Measurements from ENCODE around the gene HBA2.
"Not testable (repeated sequence)": the region's sequence is repeated elsewhere in the genome, so short reads cannot be mapped to it uniquely, and the experiment has no call there.

HBA2 gene

DNA sequence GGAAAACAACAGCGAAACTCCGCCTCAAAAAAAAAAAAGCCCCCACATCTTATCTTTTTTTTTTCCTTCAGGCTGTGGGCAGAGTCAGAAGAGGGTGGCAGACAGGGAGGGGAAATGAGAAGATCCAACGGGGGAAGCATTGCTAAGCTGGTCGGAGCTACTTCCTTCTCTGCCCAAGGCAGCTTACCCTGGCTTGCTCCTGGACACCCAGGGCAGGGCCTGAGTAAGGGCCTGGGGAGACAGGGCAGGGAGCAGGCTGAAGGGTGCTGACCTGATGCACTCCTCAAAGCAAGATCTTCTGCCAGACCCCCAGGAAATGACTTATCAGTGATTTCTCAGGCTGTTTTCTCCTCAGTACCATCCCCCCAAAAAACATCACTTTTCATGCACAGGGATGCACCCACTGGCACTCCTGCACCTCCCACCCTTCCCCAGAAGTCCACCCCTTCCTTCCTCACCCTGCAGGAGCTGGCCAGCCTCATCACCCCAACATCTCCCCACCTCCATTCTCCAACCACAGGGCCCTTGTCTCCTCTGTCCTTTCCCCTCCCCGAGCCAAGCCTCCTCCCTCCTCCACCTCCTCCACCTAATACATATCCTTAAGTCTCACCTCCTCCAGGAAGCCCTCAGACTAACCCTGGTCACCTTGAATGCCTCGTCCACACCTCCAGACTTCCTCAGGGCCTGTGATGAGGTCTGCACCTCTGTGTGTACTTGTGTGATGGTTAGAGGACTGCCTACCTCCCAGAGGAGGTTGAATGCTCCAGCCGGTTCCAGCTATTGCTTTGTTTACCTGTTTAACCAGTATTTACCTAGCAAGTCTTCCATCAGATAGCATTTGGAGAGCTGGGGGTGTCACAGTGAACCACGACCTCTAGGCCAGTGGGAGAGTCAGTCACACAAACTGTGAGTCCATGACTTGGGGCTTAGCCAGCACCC lies 2.6 kb downstream of the HBA2 start:
- no peak for DNase-seq (ENCODE audit: low spot score)

DNA sequence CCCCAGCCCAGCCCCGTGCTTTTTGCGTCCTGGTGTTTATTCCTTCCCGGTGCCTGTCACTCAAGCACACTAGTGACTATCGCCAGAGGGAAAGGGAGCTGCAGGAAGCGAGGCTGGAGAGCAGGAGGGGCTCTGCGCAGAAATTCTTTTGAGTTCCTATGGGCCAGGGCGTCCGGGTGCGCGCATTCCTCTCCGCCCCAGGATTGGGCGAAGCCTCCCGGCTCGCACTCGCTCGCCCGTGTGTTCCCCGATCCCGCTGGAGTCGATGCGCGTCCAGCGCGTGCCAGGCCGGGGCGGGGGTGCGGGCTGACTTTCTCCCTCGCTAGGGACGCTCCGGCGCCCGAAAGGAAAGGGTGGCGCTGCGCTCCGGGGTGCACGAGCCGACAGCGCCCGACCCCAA lies 3.3 kb downstream of the HBA2 start:
- not testable (repeated sequence) for DNase-seq (ENCODE audit: low spot score)

DNA sequence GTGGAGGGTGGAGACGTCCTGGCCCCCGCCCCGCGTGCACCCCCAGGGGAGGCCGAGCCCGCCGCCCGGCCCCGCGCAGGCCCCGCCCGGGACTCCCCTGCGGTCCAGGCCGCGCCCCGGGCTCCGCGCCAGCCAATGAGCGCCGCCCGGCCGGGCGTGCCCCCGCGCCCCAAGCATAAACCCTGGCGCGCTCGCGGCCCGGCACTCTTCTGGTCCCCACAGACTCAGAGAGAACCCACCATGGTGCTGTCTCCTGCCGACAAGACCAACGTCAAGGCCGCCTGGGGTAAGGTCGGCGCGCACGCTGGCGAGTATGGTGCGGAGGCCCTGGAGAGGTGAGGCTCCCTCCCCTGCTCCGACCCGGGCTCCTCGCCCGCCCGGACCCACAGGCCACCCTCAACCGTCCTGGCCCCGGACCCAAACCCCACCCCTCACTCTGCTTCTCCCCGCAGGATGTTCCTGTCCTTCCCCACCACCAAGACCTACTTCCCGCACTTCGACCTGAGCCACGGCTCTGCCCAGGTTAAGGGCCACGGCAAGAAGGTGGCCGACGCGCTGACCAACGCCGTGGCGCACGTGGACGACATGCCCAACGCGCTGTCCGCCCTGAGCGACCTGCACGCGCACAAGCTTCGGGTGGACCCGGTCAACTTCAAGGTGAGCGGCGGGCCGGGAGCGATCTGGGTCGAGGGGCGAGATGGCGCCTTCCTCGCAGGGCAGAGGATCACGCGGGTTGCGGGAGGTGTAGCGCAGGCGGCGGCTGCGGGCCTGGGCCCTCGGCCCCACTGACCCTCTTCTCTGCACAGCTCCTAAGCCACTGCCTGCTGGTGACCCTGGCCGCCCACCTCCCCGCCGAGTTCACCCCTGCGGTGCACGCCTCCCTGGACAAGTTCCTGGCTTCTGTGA lies 4.1 kb downstream of the HBA2 start, which contains the start of gene HBA1:
Gene HBA1 (plus strand): TSS at position 204 of the 906 bp plus-strand sequence. CDS start 37 bp downstream, at position 241.
- not testable (repeated sequence) for DNase-seq (ENCODE audit: low spot score)

DNA sequence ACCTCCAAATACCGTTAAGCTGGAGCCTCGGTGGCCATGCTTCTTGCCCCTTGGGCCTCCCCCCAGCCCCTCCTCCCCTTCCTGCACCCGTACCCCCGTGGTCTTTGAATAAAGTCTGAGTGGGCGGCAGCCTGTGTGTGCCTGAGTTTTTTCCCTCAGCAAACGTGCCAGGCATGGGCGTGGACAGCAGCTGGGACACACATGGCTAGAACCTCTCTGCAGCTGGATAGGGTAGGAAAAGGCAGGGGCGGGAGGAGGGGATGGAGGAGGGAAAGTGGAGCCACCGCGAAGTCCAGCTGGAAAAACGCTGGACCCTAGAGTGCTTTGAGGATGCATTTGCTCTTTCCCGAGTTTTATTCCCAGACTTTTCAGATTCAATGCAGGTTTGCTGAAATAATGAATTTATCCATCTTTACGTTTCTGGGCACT lies 4.7 kb downstream of the HBA2 start:
- DNase-seq (ENCODE audit: low spot score): no peak

DNA sequence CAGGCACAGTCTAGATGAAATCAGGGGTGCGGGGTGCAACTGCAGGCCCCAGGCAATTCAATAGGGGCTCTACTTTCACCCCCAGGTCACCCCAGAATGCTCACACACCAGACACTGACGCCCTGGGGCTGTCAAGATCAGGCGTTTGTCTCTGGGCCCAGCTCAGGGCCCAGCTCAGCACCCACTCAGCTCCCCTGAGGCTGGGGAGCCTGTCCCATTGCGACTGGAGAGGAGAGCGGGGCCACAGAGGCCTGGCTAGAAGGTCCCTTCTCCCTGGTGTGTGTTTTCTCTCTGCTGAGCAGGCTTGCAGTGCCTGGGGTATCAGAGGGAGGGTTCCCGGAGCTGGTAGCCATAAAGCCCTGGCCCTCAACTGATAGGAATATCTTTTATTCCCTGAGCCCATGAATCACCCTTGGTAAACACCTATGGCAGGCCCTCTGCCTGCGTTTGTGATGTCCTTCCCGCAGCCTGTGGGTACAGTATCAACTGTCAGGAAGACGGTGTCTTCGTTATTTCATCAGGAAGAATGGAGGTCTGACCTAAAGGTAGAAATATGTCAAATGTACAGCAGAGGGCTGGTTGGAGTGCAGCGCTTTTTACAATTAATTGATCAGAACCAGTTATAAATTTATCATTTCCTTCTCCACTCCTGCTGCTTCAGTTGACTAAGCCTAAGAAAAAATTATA lies 5.4 kb downstream of the HBA2 start:
- no peak for DNase-seq (ENCODE audit: low spot score)

DNA sequence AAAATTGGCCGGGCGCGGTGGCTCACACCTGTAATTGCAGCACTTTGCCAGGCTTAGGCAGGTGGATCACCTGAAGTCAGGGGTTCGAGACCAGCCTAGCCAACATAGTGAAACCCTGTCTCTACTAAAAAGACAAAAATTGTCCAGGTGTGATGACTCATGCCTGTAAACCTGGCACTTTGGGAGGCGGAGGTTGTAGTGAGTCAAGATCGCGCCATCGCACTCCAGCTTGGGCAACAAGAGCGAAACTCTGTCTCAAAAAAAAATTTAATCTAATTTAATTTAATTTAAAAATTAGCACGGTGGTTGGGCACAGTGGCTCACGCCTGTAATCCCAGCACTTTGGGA lies 6.0 kb downstream of the HBA2 start:
- no peak for DNase-seq (ENCODE audit: low spot score)

DNA sequence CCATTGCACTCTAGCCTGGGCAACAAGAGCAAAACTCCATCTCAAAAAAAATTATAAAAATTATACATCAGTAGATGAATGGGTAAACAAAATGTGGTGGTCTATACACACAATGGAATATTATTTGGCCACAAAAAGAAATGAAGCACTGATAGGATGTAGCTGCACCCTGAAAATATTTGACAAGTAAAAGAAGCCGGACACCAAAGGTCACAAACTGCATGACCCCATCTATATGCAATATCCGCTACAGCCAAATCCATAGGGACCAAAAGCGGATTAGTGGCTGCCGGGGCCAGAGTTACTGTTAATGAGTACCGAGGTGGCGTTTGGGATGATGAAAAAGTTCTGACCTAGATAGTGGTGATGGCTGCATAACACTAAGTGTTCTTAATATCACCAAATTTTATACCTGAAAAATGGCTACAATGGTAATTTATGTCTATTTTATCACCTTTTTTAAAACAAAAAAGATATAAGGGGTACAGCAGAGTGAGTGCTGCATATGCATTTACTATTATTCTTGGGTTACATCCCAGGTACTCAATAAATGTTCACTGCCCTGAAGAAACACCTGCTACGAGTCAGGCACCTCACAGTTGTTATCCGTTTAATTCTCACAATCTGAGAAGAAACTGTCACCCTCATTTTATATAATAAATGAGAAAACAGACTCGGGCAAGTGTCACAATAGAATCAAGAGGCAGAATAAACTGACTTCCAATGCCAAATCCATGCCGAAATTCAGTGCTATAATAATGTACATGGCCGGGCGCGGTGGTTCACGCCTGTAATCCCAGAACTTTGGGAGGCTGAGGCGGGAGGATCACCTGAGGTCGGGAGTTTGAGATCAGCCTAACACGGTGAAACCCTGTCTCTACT lies 6.8 kb downstream of the HBA2 start:
- DNase-seq (ENCODE audit: low spot score): no peak

DNA sequence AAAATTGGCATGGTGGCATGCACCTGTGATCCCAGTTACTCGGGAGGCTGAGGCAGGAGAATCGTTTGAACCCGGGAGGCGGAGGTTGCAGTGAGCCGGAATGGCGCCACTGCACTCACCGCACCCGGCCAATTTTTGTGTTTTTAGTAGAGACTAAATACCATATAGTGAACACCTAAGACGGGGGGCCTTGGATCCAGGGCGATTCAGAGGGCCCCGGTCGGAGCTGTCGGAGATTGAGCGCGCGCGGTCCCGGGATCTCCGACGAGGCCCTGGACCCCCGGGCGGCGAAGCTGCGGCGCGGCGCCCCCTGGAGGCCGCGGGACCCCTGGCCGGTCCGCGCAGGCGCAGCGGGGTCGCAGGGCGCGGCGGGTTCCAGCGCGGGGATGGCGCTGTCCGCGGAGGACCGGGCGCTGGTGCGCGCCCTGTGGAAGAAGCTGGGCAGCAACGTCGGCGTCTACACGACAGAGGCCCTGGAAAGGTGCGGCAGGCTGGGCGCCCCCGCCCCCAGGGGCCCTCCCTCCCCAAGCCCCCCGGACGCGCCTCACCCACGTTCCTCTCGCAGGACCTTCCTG lies 7.5 kb downstream of the HBA2 start, which contains the start of gene HBQ1:
Gene HBQ1 (plus strand): TSS at position 359 of the 575 bp plus-strand sequence. CDS start 28 bp downstream, at position 387.
- DNase-seq (ENCODE audit: low spot score): no peak

DNA sequence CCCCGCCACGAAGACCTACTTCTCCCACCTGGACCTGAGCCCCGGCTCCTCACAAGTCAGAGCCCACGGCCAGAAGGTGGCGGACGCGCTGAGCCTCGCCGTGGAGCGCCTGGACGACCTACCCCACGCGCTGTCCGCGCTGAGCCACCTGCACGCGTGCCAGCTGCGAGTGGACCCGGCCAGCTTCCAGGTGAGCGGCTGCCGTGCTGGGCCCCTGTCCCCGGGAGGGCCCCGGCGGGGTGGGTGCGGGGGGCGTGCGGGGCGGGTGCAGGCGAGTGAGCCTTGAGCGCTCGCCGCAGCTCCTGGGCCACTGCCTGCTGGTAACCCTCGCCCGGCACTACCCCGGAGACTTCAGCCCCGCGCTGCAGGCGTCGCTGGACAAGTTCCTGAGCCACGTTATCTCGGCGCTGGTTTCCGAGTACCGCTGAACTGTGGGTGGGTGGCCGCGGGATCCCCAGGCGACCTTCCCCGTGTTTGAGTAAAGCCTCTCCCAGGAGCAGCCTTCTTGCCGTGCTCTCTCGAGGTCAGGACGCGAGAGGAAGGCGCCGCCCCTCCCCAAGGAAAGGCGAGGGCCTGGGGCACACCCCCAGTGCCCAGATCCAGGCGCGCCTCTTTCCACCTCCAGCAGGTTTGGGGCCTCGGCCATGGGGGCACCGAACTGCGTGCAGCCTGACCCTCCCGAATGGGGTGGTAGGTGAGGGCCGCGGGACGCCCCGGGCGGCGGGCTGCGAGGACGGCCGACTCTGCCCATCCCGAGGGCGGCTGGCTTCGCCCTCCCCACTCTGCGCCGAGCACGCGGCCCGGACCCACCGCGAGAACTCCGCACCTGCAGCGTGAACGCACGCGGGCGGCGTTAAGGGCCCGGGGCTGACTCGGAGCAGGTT lies 8.2 kb downstream of the HBA2 start:
- DNase-seq (ENCODE audit: low spot score): peak; percentile 18

DNA sequence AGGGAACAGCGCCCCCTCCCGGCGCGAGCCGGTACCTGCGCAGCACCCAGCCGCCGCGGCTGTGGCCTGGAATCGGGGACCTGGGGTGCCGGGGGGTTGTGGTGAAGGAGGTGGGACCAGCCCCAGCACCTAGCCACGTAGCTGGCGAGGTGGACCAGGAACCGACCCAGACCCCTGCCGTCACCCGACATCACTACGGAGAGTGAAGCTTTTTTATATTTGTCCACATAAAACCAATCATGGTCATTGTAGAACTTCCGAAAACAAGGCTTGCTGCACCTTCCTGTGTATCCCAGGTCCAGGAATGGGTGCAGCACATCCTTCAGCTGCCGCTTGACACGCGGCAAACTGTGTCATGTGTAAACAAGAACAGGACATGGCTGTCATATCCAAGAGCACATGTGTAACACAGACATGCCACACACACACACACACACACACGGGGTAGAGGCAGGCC lies 8.9 kb downstream of the HBA2 start:
- DNase-seq (ENCODE audit: low spot score): no peak

DNA sequence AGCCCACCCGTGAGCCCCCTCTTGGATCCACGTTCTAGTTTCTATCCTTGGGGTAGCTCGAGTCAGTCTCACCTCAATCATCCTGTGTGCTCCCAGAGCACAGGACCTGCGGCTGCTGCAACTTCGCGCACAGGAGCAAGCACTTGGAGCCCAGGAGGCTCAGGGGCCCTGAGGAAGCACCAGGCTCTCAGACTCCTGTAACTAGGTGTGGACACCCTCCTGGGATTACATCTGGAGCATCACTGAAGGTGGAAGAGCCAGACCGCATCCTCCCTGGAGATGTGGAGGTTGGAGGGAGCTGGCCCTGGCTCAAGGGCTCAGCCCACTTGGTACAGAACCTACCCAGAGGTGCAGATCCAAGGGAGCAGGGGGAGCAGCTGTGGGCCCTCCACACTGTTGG lies 10.3 kb downstream of the HBA2 start:
- DNase-seq (ENCODE audit: low spot score): no peak

DNA sequence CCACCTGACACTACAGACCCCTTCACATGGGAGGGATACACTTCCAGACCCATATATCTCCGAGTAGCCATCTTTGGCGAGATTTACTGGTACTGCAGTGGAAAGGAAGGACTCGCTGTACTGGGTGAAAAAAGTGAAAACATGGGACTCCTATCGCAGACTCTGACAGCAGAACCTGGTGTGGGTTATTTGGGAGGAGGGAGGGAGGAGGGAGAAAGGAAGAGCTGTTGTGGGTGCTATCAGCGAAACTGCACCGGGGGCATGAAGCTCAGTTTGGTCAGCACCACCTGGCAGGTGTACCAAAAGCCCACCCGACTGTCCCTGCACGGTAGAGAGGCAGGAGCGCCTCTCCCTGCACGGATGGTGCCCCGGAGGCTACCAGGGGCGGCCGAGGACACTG lies 12.5 kb downstream of the HBA2 start:
- DNase-seq (ENCODE audit: low spot score): no peak

DNA sequence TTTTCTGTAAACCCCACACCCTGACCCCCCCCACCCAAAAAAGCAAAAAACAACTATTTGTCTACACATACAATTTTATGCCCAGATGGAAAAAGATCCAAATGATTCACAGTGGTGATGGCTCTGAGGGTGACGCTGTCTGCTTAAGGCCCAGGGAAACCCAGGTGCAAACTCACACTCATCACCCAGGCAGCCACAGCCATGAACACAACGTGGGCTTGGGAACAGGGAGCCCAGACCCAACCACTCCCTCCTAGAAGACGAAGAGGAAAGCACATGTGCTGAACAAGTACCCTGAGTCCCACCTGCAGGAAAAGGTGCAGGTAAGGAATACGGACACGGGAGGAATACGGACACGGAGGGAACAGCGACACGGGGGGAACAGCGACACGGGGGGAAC lies 13.0 kb downstream of the HBA2 start:
- no peak for DNase-seq (ENCODE audit: low spot score)

DNA sequence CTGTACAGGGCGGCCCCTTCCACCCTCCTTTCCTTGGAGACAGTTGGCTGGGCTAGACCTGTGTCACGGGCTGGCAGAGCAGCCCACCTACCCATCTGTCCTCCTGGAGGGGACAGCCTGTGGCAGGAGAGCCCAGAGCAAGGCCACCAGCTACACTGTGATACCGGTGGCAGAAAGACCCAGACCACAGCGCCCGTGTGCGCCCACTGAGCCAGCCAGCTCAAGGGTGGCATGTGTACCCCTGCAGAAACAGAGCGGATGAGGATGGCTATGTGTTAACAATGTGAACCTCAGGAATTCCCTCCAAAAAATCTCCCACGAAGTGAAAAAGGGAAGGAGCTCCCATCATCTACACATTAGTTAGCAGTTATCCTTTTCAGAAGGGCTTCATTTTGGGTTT lies 14.7 kb downstream of the HBA2 start:
- no peak for DNase-seq (ENCODE audit: low spot score)

DNA sequence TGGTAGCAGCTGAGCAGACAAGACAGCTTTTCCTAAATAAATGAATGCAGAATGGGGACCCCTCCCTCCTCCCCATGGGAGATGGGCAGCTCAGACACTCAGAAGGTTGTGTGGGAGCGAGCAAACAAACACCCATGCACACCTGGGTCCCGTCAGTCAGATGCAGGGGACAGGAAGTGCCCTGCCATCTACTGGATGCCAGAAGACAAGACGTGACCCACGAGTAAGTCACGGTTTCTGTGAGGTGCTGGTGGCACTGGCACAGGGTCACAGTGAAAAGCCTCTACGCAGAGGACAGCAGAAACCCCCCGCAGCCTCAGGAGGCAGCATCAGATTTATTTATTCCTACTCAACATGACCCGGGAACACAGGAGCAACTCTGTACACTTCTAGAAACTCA lies 16.0 kb downstream of the HBA2 start:
- DNase-seq (ENCODE audit: low spot score): no peak

DNA sequence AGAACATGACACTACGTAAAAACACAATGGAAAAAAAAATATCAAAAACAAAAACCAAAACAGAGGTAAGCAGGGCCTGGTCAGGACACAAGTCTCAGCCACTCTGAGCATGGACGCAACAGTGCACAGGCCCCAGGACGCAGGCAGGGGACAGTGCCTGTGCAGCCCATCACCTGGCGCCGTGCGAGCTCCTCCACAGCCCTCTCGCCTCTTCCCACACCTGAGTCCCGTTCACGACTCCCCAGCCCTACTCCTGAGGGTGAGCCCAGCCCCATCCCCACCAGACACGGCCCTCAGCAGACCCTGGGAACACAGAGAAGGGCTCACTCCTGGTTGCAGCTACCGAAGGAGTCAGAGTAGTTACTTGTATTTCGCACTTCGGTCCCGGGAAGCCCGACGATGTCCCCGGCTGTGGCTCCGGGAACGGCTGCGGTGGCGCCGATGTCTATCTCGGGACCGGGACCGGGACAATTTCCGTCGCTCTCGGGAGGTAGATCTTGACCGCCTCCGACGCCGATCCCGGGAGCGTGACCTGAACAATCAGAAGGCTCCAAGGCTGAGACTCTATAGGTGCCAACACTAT lies 17.0 kb downstream of the HBA2 start:
- DNase-seq (ENCODE audit: low spot score): no peak

DNA sequence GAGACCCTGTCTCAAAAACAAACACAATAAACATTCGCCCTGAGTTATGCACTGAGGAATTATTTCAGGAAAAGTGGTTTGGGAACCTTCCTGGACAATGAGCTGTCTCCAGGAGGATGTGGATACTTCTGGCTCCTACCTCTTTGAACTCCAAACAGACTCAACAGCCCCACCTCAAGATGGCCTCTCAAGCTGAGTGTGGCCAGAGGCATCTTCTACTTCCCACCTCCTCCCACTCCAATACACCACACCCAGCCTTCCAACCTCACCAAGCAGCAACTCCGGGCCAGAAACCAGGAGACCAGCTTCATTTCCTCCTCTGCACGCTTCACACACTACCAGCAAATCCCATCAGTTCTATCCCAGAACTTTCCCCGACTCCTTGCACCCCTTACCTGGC lies 19.2 kb downstream of the HBA2 start:
- no peak for DNase-seq (ENCODE audit: low spot score)

DNA sequence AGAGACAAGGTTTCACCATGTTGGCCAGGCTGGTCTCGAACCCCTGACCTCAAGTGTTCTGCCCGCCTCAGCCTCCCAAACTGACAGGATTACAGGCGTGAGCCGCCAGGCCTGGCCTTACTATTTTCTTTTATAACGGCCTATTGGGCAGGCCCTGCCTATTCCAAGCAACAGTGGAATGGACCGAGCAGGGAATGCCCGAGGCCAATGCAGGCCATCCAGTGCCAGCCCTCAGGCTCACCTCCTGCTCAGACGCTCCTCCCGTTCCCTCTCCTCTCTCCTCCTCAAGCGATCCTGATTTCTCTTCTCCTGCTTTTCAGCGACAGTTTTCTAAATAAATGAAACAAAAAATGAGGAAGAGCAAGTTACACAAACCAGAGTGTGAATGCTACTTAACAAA lies 20.0 kb downstream of the HBA2 start:
- no peak for DNase-seq (ENCODE audit: low spot score)

DNA sequence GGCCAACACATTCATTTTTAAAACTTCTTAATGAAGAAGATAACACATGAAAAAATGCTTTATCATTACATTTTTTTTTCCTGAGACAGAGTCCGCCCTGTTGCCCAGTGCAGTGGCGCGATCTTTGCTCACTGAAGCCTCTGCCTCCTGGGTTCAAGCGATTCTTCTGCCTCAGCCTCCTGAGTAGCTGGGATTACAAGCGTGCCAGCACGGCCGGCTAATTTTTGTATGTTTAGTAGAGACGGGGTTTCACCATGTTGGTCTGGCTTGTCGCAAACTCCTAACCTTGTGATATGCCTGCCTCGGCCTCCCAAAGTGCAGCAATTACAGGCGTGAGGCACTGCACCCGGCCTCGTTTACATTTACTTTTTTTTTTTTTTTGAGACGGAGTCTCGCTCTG lies 20.8 kb downstream of the HBA2 start:
- no peak for DNase-seq (ENCODE audit: low spot score)
